ENCODE data around the gene FARP2.

Gene FARP2

GRCh38 chr2:241354668-241355658 is 1.1 kb upstream of the FARP2 start:
- no peak overlapping the region for H3K4me3 ChIP-seq (ENCODE audit: low read depth, low read length)
- TF ChIP-seq MYC (IDR thresholded peaks at IDR 0.05; ENCODE audit: low read depth, low read length) (0 out of 2 replicates have a peak, but pooled peaks have one; percentile 23), CTCF (IDR thresholded peaks at IDR 0.05; ENCODE audit: low read depth, low read length) (no peak), POLR2A (IDR thresholded peaks at IDR 0.05; ENCODE audit: extremely low read depth, insufficient read length) (no peak)
- DNase-seq (ENCODE audit: low read depth), result peak; percentile 91

- TF ChIP-seq CTCF (IDR thresholded peaks at IDR 0.05; ENCODE audit: low read depth, low read length) (no peak), MAX (IDR thresholded peaks at IDR 0.05; ENCODE audit: low read depth, low read length) (no peak), POLR2A (IDR thresholded peaks at IDR 0.05; ENCODE audit: extremely low read depth, insufficient read length) (no peak), MYC (IDR thresholded peaks at IDR 0.05; ENCODE audit: low read depth, low read length) (no peak)
- H3K4me3 ChIP-seq (ENCODE audit: low read depth, low read length), result peak overlapping the region; percentile 83
- DNase-seq (ENCODE audit: low read depth), result peak; percentile 46
Observed at GRCh38 chr2:241356871-241357260, 781 bp downstream of the FARP2 start.

GRCh38 chr2:241357531-241357930 is 1.4 kb downstream of the FARP2 start:
- no peak for TF ChIP-seq CTCF (IDR thresholded peaks at IDR 0.05; ENCODE audit: low read depth, low read length)
- TF ChIP-seq MAX (IDR thresholded peaks at IDR 0.05; ENCODE audit: low read depth, low read length), result no peak
- TF ChIP-seq POLR2A (IDR thresholded peaks at IDR 0.05; ENCODE audit: extremely low read depth, insufficient read length), result no peak
- no peak for TF ChIP-seq MYC (IDR thresholded peaks at IDR 0.05; ENCODE audit: low read depth, low read length)
- DNase-seq (ENCODE audit: low read depth), result peak; percentile 16

GRCh38 chr2:241358470-241358869 is 2.4 kb downstream of the FARP2 start:
- H3K4me3 ChIP-seq (ENCODE audit: low read depth, low read length), result no peak overlapping the region
- no peak for TF ChIP-seq MYC (IDR thresholded peaks at IDR 0.05; ENCODE audit: low read depth, low read length)
- TF ChIP-seq MAX (IDR thresholded peaks at IDR 0.05; ENCODE audit: low read depth, low read length), result no peak
- no peak for TF ChIP-seq POLR2A (IDR thresholded peaks at IDR 0.05; ENCODE audit: extremely low read depth, insufficient read length)
- TF ChIP-seq CTCF (IDR thresholded peaks at IDR 0.05; ENCODE audit: low read depth, low read length), result no peak
- DNase-seq (ENCODE audit: low read depth), result peak; percentile 34

More at GRCh38 chr2:241357531-241357930, 1.4 kb downstream of the FARP2 start:
- H3K4me3 ChIP-seq (ENCODE audit: low read depth, low read length), result peak overlapping the region; percentile 83

GRCh38 chr2:241359481-241360045 is 3.5 kb downstream of the FARP2 start:
- H3K4me3 ChIP-seq (ENCODE audit: low read depth, low read length), result no peak overlapping the region
- TF ChIP-seq MAX (IDR thresholded peaks at IDR 0.05; ENCODE audit: low read depth, low read length) (no peak), POLR2A (IDR thresholded peaks at IDR 0.05; ENCODE audit: extremely low read depth, insufficient read length) (no peak), CTCF (IDR thresholded peaks at IDR 0.05; ENCODE audit: low read depth, low read length) (no peak), MYC (IDR thresholded peaks at IDR 0.05; ENCODE audit: low read depth, low read length) (no peak)
- DNase-seq (ENCODE audit: low read depth), result no peak
